ENCODE results near the gene SNX11.

The SNX11 gene

DNA sequence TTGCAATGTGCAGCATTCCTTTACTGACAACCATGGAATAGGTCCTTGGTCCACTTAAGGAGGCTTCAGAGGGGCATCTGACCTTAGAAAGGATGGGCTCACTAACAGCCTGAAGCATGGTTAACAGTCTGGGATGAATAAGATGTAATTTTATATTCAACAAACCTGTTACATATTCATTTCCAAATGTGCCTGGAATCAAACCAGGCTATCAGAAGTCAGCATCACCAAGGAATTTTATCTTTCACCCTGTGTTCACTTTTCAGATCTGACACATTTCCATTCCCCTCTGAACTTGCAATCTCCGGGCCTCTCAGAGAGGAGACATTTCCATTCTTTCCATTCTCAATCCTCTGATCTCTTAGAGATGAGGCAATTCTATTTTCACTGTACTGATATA is 62.4 kb downstream of the SNX11 start:
- DNase-seq, result no peak

Measured in activated effector memory CD4-positive, alpha-beta T cell treated with Interleukin-2 at 50 U/mL for 16 hours (primary cell).